ENCODE data around the gene TRPM5. TPM values are rescaled to one million over a fixed set of nuclear protein-coding genes. Genes with fewer than 3 reads are reported as not detected.
"Not testable (repeated sequence)": the region's sequence is repeated elsewhere in the genome, so short reads cannot be mapped to it uniquely, and the experiment has no call there.

The TRPM5 gene
- polyA plus RNA-seq (ENCODE audit: insufficient read length in 10 of 10): under 1 TPM in 2 of 10 donors, not detected in 8; 0.05 TPM
- long read RNA-seq, donor 1: 0 reads
- long read RNA-seq, donor 2: 0 reads
- long read RNA-seq, donor 3: 0 reads
- long read RNA-seq, donor 4: 0 reads
- long read RNA-seq, donor 5: 0 reads
- long read RNA-seq, donor 6: 0 reads
- long read RNA-seq, donor 7: 0 reads
- long read RNA-seq, donor 8: 0 reads
- long read RNA-seq, donor 9: 0 reads

DNA sequence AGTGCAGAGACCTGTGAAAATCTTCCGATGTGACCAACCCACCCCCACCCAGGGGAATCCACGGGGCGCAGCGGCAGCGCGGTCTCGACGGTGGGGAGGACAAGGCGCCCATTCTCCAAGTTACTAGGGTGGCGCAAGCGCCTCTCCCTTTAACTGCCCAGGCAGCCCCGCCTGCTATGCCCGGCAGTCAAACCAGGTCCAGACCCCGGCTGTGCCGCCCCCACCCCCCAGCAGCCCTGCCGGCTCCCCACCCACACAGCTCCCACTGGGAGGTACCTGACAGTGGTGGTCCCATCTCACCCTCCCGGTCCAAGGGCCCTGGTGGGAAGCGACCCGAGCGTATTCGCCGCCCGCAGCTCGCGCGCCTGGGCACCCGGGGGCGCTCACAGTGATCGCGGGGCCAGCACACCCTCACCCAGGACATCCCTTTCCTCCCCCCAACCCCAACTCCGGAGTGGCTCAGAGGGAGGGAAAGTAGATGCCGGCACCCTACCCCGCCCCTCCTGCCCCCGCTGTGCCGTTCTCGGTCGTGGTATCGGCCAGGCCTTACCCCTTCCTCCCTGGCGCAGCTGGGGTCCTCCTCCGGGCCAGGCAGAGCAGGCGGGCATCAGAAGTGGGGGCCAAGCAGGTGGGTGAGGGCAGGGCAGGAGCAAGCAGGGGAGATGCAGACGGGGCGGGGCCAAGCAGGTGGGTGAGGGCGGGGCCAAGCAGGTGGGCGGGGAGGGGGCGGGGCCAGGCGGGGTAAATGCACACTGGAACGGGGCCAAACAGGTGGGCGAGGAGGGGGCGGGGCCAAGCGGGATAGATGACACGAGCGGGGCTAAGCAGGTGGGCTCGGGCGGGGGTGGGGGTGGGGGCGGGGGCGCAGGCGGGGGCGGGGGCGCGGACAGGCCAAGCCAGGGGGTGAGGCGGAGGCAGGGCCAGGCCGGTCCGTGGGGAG is at the start of gene TRPM5:
TSS of gene TRPM5 (minus strand) at position 634 of the 940 bp plus-strand sequence. CDS start 21,478 bp downstream, outside the sequence.
- no peak for DNase-seq

GRCh38 chr11:2489083-2489482 is 44.8 kb upstream of the TRPM5 start:
- no peak for DNase-seq

- no peak for DNase-seq
These were observed 43.7 kb upstream of the TRPM5 start for GRCh38 chr11:2488004-2488403.

GRCh38 chr11:2484576-2485125 is 40.3 kb upstream of the TRPM5 start:
- DNase-seq: no peak

DNA sequence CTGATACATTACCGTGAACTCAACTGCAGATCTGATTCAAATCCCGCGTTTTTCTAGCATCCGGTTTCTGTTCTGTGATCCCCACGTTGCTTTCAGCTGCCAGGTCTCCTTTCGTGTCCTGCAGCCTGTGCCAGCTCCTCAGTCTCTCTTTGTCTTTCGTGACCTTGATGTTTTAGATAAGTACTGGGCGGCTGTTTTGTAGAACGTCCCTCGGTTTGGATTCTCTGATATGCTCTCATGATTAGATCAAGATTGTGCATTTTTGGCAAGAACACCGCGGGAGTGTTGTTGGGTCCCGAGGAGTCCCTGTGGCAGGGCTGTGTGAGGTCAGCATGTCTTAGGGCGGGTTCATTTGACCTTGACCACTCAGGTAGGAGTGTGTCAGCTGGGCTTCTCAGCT is 39.1 kb upstream of the TRPM5 start:
- DNase-seq: no peak

DNA sequence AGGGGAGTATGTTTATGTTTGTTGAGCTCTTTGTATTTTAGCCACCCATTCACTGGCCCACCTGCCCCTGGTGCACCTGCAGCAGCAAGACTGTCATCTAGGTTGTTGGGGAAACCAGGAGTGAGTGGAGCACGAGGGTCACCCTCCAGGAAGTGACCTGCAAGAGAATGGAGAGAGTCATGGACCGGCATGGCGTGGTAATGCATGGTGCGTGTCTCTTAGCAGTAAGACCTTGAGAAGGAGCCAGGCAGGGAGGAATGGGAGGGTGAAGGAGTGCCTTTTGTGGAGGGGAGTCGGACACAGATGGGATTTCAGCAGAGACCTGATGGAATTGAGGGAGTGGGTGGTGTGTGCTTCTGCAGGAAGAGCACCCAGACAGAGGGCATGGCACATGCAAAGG is 38.4 kb upstream of the TRPM5 start:
- DNase-seq: no peak

GRCh38 chr11:2482204-2482603 is 37.9 kb upstream of the TRPM5 start:
- DNase-seq: no peak

DNA sequence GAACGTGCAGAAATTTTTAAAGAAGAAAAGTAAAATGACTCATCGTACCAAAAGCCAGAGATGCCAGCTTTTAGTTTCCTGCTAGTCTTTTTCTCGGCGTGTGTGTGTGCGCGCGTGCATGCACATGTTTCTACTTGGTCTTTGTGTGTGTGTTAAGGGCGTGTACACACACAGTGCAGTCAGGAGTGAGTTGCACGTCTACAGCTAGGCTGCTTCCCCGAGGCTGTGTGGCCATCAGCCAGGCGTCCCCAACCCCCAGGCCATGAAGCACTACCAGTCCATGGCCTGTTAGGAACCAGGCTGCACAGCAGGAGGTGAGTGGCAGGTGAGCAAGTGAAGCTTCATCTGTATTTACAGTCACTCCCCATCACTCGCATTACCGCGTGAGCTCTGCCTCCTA is 36.9 kb upstream of the TRPM5 start:
- DNase-seq: no peak

DNA sequence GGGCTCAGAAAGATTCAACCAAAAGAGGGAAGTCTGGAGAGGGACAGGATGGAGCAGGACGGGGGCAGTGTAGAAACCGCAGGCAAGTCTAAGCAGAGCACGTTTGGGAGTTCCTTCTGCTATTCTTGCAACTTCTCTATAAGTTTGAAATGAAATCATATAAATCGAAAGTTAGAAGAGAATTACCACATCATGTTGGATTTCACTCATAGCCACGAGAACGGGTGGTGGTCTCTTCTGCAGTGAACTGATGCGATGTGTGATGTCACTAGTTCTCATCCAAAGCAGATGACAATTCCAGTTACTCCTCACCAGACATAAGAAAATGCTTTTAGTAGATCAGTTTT is 36.5 kb upstream of the TRPM5 start:
- no peak for DNase-seq

DNA sequence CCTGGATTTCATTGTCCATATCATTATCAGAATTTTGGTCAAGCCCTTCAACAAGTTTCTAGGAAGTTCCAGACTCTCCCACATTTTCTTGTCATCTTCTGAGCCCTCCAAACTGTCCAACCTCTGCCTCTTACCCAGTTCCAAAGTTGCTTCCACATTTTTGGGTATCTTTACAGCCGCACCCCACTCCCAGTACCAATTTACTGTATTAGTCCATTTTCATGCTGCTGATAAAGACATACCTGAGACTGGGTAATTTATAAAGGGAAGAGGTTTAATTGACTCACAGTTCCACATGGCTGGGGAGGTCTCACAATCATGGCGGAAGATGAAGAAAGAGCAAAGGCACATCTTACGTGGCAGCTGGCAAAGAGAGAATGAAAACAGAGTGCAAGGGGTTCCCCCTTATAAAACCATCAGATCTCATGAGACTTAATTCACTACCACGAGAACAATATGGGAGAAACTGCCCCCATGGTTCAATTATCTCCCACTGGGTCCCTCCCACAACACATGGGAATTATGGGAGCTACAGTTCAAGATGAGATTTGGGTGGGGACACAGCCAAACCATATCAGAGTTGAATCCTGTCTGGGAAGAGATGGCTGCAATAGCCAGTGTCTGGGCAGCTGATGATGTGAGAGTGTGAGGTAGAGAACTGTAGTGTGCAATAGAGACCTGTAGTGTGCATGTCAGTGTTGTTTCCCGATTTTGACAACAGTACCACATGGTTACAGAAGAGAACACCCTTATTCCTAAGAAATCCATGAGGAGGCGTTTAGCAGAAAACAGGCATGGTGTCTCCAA is 36.0 kb upstream of the TRPM5 start:
- not testable (repeated sequence) for DNase-seq

GRCh38 chr11:2477936-2478335 is 33.6 kb upstream of the TRPM5 start:
- no peak for DNase-seq

DNA sequence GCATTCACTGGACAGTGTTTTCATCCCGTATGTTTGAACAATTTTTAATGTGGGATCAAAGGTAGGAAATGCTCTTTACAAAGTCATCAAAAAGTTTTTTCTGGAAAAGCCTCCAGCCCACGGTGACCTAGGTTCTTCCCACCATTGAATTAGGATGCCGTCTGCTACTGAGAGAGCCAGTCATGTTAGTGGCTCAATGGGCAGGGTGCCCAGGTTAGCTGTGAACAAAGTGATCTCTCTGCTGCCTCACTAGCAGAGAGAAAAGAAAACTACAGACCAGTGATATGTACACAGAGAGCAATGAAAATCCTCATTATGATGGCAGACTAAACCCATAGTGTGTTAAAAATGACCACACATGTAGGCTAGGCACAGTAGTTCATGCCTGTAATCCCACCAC is 32.9 kb upstream of the TRPM5 start:
- DNase-seq: no peak

DNA sequence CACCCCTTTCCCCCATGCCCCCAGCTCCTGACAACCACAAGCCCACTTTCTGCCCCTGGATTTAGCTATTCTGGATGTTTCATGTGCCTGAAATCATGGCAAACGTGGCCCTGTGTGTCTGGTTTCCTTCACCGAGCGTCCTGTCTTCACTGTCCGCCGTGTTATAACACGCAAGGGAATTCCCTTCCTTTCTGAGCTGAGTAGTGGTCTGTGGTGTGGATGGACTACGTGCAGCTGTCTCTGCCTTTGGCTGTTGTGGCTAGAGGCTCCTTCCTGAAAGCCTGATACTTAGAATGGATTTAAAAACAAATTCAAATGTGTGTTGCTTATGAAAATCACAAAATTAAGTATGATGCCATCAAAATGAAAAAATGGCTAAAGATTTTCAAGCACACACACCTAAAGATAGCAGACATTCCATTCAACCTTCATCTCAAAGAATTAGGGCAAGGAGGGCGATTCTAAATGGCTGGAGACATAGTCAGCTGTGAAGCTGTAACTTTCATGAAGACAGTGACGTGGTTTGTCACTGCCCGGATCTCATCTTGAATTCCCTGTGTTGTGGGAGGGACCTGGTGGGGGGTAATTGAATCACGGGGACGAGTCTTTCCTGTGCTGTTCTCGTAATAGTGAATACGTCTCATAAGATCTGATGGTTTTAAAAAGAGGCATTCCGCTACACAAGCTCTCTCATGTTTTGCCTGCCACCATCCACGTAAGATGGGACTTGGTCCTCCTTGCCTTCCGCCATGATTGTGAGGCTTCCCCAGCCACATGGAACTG is 31.0 kb upstream of the TRPM5 start:
- DNase-seq: no peak

GRCh38 chr11:2474059-2474901 is 30.0 kb upstream of the TRPM5 start:
- DNase-seq: no peak

DNA sequence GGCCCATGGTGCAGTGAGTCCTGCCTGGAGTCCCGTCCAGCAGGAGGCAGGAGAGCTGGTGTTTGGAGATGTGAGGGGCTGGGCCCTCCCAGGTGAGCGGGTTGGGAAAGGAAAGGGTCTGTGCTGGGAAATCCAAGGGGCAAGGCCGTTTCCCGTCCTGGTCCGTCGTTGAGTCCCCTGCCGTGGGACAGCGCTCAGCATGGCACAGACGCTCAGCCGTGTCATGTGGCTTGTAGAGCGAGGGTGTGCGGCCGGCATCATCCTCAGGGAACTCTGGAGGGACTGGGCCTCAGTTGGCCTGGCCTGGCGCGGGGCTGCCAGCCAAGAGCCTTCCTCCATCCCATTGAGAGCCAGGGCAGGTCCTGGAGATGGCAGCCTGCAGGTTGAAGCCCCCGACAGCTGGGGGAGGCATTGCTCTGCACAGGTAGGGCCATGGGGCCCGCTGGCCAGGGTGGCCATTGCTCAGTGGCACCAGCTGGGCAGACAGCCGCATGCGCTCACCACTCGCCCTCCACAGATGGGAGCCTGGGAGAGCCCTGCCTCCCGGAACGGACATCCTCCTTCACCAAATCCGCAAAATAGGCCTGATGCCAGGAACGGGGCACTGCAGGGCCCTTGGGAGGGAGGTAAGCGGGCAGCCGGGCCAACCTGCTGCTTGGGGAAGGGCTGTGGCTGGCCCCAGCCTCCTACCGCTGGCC is 29.2 kb upstream of the TRPM5 start:
- no peak for DNase-seq

GRCh38 chr11:2472428-2473186 is 28.3 kb upstream of the TRPM5 start:
- no peak for DNase-seq

DNA sequence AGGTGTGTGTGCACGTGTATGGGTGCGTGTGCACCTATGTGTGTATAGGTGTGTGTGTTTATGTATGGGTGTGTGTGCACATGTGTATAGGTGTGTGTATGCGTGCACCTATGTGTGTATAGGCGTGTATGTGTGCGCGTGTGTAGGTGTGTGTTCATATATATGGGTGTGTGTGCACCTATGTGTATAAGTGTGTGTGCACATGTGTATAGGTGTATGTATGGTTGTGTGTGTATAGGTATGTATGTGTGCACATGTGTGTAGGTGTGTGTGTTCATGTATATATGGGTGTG is 27.4 kb upstream of the TRPM5 start:
- DNase-seq: no peak

GRCh38 chr11:2471048-2471803 is 26.9 kb upstream of the TRPM5 start:
- no peak for DNase-seq
